ENCODE measurements around the gene TBC1D8.

The TBC1D8 gene

DNA sequence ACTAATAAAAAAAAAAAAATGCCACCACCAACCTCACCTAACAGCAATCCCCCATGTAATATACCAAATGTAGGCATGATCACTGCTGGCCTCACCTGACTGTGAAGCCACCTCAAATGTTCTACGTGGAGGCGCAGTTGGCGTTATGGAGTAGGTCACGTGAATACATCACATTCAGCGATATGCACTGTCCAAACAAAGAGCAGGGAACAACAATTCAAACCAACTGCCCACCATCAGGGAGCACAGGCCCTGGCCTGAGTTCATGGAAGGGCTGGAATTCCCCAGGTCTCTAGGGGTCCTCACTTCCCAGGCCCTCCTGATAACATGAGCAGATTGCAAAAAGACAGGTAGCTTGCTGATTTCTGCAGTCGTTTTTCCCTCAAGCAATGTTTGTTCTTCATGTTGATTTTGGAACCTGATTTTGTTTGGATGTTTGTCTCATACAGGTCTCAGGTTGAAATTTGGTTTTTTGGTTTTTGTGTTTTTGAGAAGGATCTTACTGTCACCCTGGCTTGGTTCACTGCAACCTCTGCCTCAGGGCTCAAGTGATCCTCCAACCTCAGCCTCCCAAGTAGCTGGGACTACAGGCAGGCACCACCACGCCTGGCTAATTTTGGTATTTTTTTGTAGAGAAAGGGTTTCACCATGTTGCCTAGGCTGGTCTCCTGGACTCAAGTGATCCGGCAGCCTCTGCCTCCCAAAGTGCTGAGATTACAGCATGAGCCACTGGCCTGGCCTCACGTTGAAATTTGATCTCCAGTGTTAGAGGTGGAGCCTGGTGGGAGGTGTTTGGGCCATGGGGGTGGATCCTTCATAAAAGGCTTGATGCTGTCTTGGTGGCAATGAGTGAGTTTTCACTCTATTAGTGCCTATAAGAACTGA, 15.5 kb downstream of the TBC1D8 start:
- no peak for DNase-seq (ENCODE audit: low spot score)

DNA sequence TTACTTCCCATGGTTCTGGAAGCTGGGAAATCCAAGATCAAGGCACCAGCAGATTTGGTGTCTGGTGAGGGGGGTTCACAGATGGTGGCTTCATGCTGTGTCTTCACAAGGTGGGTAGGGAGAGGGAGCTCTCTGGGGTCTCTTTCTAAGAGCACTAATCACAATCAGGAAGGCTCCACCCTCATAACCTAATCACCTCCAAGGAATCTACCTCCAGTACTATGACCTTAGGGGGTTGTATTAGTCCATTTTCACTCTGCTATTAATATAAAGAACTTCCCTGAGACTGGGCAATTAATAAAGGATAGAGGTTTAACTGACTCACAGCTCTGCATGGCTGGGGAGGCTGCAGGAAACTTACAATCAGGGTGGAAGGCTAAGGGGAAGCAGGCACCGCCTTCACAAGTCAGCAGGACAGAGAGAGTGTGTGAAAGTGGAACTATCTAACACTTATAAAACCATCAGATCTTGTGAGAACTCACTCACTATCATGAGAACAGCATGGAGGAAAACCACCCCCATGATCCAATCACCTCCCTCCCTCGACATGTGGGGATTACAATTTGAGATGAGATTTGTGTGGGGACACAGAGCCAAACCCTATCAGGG, 17.6 kb downstream of the TBC1D8 start:
- no peak for DNase-seq (ENCODE audit: low spot score)

- DNase-seq (ENCODE audit: low spot score) = no peak
Observed at GRCh38 chr2:101132202-101132601, 19.0 kb downstream of the TBC1D8 start.

DNA sequence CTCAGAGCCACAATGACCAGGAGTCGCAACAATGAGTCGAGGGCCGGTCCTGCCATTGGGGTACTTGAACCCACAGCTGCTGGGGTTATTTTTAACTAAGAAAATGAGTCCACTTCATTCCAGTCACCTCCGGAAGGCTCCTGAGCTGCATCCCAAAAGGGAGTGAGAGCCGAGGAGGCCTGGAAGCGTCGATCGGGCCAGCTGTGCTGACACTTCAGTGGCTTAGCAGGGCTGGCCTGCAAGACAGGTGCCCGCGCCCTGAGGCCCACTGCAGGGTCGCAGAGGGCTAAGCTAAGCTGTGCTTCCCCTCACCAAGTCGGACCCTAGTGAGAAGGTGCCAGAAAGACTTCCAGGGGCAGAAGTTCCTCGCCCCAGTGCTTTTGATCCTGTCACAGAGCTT, 21.1 kb downstream of the TBC1D8 start:
- no peak for DNase-seq (ENCODE audit: low spot score)

GRCh38 chr2:101127319-101128056, 23.7 kb downstream of the TBC1D8 start:
- DNase-seq (ENCODE audit: low spot score) = no peak

DNA sequence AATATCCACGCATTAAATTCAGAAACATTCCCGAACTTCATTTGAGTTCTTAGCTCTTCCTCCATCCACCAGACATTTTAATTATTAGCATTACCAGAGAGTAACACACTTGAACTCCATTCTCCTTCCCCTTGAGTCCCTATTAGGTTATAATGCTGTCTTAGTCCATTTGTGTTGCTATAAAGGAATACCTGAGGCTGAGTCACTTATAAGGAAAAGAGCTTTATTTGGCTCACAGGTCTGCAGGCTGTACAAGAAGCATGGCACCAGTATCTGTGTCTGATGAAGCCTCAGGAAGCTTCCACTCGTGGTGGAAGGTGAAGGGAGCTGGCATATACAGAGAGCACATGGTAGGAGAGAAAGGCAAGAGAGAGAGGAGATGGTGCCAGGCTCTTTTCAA, 25.4 kb downstream of the TBC1D8 start:
- no peak for DNase-seq (ENCODE audit: low spot score)

GRCh38 chr2:101125374-101125773, 25.8 kb downstream of the TBC1D8 start:
- no peak for DNase-seq (ENCODE audit: low spot score)

DNA sequence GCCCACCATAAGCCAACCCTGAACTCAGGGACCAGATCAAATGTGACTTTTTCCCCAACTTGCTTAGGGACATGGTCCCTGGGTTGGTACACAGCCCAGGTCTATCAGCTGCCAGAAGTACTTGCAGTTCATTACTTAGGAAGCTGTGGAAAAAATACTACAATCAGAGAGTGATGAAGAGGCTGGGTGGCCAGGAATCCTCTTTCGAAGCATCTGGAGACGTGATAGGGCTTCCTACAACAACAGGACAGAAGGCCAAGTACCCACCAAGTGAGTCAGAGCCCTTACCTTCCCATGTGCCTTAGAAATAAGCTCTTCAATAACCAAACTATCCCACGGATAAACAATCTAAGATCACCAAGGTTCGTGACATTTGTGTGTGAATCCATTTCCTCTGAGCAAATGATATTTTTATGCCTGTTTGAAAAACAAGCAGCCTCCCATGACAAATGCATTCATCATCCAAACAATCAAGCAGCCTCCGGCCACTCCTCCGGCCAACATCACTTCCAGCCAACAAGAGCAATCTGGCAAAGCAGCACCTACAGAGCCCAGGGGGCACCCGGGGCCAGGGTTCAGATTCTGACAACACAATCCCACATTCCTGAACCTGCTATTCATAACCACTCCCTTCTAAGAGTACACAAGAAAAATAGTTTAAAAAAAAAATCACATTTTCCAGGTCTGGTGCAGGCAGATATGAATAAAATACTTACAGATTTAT, 26.4 kb downstream of the TBC1D8 start:
- DNase-seq (ENCODE audit: low spot score) = no peak

- no peak for DNase-seq (ENCODE audit: low spot score)
Observed at GRCh38 chr2:101123795-101124471, 27.2 kb downstream of the TBC1D8 start.

GRCh38 chr2:101121174-101121573, 30.0 kb downstream of the TBC1D8 start:
- no peak for DNase-seq (ENCODE audit: low spot score)

GRCh38 chr2:101120124-101120996, 30.8 kb downstream of the TBC1D8 start:
- DNase-seq (ENCODE audit: low spot score) = no peak

- DNase-seq (ENCODE audit: low spot score) = no peak
Observed at GRCh38 chr2:101119431-101119830, 31.8 kb downstream of the TBC1D8 start.

GRCh38 chr2:101116841-101117552, 34.2 kb downstream of the TBC1D8 start:
- no peak for DNase-seq (ENCODE audit: low spot score)

- DNase-seq (ENCODE audit: low spot score) = no peak
Observed at GRCh38 chr2:101116348-101116747, 34.8 kb downstream of the TBC1D8 start.

DNA sequence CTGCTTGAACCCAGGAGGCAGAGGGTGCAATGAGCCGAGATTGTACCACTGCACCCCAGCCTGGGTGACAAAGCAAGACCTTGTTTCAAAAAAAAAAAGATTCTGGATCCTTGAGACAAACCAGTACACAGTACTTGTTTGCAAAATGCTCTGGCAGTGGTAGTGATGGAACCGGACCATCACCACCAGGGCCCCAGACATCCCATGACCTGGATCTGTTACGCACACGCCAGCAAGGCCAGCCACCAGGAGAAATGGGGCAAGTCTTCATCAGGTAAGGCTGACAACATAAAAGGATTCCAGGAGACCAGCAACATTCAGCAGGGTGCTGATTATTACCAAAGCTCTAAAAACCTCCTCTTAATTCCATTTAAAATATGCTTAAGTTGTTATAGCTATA, 35.5 kb downstream of the TBC1D8 start:
- DNase-seq (ENCODE audit: low spot score) = no peak

GRCh38 chr2:101114815-101115214, 36.4 kb downstream of the TBC1D8 start:
- no peak for DNase-seq (ENCODE audit: low spot score)

GRCh38 chr2:101114268-101114783, 36.9 kb downstream of the TBC1D8 start:
- no peak for DNase-seq (ENCODE audit: low spot score)

- DNase-seq (ENCODE audit: low spot score) = no peak
Observed at GRCh38 chr2:101113441-101114267, 37.5 kb downstream of the TBC1D8 start.

DNA sequence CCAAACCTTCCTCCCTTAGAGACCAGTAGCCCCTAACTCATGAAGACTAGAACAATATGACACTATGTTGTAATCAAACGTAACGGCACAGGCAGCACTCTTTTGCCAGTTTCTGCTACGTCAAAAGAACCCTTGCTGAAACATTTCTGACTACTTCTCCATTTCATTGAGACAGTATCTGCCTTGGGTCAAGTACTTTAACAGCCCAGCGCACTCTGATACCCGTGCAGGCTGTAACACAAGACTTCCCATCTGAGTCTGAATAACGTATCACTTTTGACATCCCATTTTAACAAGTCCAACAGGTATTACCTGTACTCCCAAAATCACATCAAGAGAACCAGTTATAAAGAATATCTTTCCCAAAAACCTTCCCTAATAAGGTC, 38.4 kb downstream of the TBC1D8 start:
- DNase-seq (ENCODE audit: low spot score) = no peak
